Kasumi-1 (cell line): ENCODE data around the gene TRPT1.
"Not testable (repeated sequence)": the region's sequence is repeated elsewhere in the genome, so short reads cannot be mapped to it uniquely, and the experiment has no call there.

Experiments used
- DNase-seq, 2 experiments: peaks; one replicate each; lab custom pipeline; 2025; lab: John Stamatoyannopoulos, UW

TRPT1 gene

DNA sequence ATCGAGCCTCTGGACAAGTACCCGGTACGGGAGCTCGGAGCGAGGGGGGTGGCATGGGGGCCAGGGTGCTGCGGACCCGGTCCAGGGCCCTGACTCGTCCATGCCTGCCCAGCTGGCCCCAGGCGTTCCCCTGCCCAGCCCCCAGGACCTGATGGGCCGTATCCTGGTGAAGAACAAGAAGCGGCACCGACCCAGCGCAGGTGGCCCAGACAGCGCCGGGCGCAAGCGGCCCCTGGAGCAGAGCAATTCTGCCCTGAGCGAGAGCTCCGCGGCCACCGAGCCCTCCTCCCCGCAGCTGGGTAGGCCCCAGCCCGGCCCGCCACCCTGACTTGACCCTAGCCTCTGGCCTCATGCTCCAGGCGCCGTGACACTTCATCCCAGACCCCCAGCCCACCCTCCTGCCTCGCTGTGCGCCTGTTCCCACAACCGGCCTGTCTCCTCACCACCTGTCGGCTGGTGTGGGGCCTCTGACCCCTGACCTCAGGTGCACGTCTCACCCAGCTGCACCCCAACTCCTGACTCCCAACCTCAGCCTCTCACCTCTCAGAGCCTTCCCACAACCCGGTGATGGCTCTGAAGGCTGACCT is 33.1 kb upstream of the TRPT1 start:
- DNase-seq = no peak

DNA sequence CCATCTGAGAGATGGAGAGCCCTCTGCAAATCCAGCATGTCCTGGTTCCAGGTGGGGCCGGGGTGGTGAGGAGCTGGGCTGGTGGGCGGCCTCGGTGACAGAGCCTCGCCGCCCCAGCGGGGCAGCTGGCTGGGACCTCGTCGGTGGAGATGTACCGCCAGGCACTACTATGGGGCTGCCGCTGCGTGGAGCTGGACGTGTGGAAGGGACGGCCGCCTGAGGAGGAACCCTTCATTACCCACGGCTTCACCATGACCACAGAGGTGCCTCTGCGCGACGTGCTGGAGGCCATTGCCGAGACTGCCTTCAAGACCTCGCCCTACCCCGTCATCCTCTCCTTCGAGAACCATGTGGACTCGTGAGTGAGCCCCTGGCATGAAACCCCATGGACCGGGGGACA is 32.4 kb upstream of the TRPT1 start:
- DNase-seq = no peak

DNA sequence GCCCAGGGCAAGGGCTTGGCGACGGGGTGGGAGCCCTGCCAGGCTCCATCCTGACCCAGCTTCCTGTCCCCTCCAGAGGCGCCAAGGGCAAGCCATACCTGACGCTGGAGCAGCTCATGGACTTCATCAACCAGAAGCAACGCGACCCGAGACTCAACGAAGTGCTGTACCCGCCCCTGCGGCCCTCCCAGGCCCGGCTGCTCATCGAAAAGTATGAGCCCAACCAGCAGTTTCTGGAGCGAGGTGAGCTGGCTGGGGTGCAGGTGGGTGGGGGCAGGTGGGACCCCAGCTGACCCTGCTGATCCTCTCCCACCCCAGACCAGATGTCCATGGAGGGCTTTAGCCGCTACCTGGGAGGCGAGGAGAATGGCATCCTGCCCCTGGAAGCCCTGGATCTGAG is 30.3 kb upstream of the TRPT1 start:
- no peak for DNase-seq

DNA sequence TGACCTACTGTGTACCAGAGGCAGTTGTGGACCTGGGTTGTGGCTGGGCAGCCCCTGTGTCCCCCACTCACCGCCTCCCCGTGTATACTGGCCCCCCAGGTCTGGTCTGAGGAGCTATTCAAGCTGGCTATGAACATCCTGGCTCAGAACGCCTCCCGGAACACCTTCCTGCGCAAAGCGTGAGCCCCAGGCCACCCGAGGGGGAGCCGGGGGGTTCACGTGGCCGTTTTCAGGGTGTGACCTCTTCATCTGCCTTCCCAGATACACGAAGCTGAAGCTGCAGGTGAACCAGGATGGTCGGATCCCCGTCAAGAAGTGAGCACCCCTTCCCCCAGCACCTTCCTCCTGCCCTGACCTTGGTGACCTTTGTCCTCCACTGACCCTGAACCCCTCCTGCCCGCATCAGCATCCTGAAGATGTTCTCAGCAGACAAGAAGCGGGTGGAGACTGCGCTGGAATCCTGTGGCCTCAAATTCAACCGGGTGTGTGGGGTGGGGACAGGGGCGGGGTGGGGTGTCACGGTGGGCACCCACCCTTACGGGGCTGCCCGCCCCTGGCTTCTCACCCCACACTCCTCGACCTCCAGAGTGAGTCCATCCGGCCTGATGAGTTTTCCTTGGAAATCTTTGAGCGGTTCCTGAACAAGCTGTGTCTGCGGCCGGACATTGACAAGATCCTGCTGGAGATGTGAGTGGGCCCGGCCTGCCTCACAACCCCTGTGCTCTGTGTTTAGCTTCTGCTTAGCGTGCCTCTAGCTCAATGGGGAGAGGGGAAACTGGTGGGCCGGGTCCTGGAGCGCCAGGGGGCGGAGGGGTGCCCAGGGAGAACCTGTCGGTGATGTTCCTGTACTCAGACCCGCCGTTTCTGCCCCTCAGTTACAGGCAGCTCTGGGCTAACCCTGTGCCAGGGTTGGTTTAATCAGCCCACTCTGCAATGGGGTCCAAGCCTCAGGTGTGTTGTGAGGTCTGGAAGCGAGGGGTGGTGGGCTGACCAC is 29.4 kb upstream of the TRPT1 start:
- no peak for DNase-seq

DNA sequence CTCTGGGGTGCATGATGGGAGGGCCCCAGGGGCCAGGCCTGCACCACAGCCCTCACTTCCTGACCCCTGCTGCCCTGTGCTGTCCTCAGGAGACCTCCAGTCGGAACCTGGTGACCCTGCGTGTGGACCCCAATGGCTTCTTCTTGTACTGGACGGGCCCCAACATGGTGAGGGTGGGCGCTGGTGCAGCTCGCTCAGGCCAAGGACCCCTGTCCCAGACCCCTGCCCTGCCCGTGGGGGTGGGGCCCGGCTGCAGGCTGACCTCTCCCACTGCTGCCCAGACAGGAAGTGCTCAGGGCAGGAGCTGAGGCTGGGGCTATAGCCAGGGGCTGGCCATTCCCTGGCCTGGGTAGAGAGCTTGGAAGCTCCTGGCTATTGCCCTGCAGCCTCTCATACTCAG is 28.3 kb upstream of the TRPT1 start:
- no peak for DNase-seq

DNA sequence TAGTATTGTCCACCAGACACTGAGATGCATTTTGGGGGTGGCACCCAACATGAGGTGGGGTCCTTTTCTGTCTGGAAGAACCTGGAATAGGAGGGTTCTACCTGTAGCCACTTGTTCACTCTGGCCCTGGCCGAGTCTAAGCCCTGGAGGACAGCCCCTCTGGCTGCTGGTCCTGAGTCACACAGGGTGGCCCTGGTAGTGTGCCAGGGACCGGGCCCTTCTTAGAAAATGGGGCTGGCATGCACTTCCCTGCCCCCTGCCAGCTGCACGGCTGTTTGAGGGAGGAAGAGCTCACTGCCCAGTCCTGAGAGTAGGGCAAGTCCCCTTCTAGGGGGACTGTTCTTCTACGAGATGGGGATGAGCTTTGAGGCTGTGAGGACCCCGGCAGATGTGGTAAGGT is 27.5 kb upstream of the TRPT1 start:
- no peak for DNase-seq

DNA sequence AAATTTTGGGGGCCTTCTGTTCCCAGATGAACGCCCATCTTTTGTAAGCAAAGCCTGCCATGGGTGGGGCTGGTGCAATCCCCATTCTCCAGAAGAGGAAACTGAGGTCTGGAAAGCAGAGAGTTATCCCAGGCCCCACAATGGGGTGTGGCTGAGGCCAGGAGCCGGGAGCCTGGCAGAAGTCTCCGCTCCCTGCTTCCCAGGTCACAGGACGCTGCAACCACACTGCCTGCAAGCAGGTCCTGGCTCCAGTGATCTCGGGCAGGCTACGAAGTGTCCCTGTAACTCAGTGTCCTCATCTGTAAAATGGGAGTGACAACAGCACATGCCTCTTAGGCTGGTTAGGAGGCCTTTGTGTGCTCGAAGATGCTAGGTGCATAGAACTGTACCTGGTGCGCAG is 27.1 kb upstream of the TRPT1 start:
- no peak for DNase-seq

DNA sequence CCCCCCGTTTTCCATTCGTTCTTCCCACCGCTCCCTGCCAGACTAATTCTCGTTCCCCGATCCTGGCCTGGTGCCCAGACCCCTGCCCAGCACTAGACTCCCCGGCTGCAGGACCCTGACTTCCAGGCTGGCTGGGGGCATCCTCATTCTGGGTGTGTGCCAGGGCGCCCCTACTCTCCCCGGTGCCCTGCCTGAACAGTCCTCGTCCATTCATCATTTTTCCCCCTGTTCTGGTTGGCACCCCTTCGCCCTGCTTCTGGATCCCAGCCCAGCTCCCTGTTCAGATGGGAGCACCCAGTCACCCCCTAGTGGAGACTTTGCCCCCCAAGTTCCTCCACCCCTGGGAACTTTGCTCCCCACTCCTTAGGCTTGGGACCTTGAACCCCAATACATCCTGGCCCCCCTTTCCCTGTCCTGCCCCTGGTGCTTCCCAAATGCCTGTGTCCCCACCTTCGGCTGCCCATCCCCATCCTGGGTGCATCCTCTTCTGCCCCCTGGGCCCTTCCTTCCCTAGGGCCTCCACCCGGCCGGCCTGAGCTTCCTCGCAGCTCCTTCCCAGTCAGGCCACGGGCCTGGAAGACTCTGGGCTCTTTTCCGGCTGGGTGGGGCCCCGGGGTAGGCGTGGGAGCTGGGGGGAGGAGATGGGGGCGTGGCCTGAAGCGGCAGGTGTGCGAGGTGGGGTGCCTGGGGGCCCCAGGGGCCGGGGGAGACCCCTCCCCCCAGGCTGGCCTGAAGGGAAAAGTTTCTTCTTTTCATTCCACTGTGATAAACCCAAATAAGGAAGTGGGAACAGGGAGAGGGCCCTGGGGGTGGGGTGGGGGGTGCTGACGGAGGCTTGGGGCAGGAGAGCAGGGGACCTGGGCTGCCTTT is 26.3 kb upstream of the TRPT1 start:
- peak in 1 of 2 experiments; percentile 52 for DNase-seq

DNA sequence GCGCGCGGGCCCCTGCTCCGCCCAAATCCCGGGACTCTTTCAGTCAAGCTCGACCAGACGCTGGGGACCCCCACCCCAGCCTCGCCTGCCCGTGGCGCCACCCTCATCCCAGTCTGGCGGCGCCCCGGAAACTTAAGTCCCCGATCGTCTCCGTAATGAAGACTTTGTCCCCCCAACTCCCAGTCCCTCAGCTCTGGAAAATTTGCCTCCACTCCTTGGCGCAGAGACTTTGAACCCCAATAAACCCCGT is 25.7 kb upstream of the TRPT1 start:
- DNase-seq = peak in 1 of 2 experiments; percentile 48

DNA sequence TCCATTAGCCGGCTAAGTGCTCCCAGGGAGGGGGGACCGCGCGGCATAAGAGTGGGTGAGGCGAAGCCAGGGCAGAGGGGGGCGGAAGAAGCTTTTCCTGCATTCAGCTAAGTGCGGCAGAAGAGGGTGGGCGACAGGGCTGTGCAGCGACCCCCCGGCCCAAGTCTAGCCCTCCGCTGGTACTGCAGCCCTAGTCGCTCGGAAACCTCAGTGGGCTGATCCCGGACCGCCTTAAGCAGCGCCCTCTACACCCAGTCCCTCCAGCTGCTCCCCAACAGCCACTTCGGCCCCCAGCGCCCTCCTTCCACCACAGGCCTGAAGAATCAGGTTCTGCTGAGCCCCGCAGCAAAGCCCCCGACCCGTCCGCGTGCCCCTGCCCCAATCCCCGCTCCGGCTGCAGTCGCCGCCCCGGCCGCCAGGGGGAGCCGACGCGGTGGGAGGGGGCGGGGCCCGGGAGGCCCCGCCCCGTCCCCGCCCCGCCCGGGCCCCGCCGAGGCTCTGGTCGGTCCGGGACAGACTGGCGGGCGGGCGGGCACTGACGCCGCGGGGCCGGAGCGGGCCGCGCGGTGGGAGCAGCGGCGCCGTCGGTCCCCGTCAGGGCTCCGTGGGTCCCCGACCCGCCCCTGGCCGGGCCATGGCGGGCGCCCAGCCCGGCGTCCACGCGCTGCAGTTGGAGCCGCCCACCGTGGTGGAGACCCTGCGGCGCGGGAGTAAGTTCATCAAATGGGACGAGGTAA is 25.2 kb upstream of the TRPT1 start, which contains the start of gene PLCB3:
PLCB3 (plus strand) TSS at position 515 of the 737 bp plus-strand sequence; CDS start at position 635, 120 bp downstream.
- peak; percentile 50 to 51 for DNase-seq

DNA sequence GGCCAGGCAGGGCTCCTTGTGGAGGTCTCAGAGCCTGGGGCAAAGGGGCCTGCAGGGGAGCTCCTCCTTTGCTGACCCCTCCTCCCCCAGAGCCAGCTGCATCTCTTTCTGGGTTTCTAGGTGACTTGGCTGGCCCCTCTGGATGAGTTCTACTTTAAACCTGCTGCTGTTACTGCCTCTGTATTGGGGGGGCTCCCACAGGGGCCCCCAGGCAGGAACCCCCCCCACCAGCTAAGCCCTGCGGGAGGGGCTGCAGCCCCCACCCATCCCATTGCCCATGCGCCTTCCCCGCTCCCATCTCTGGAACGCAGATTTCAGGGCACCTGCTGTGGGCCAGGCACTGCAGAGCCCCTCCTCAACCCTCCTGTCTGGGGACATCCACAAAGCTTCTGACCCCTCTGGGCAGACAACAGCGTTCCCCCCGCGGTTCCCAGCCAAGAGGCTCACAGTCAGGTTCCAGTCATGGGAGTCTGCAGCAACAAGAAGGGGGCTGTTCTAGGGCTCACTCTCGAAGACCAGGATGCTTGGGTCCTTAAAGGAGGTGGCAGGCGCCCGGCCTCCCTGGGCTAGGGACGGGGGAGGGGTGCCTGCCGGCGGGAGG is 24.5 kb upstream of the TRPT1 start:
- DNase-seq = peak in 1 of 2 experiments; percentile 51

DNA sequence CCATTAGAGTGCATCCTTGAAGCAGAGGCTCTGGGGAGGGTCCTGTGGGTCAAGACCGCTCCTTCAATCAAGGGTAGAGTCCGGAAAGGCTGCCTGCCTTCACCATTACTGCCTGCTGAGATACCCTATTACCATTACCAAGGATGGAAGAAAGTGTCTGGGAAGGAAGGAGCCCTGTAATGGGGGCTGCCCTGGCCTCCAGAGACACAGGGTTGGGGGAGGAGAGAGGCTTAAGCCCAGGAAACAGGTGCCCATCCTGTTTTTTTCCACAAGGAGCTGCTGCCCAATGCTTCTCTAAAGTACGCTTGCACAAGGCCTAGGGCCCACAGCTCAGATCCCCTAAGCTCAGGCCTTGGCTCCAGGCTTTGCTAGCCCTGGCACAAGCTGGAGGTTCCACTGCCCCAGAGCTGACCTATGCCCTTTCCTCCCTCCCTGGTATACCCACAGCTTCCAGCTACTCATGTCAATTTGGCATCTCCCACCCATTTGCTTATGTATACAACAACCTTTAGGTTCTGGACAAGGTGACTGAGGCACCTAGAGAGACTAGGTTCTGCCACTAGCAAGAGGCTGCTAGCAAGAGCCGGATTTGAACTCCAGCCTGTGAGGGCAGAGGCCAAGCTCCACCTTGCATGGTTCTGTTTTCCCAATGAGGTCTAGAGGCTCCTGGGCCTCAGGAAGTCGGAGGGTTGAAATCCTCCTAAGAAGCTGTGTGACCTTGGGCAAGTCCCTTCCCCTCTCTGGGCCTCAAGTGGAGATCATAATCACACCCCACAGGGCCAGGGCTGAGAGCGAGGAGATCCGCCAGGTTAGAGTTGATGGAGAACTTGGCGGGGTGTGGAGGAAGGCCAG is 23.8 kb upstream of the TRPT1 start:
- peak; percentile 49 to 54 for DNase-seq

DNA sequence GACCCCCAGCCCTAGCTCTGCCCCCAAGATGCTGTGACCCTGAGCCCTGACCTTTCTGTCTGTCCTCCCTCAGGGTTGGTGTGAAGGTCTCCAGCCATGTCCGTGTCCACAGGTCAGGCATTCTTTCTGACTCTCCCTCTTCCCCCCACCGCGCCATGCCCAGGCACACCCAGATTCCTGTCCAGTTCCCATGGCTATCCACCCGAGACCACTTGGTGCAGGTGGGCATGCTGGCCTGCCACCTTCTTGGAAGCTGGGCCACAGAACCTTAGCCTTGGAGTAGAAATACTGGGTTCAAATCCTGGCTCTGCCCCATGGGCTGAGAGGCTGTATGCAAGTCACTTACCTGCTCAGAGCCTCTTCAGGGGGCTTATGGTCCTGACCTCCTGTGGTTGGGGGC is 23.1 kb upstream of the TRPT1 start:
- no peak for DNase-seq

DNA sequence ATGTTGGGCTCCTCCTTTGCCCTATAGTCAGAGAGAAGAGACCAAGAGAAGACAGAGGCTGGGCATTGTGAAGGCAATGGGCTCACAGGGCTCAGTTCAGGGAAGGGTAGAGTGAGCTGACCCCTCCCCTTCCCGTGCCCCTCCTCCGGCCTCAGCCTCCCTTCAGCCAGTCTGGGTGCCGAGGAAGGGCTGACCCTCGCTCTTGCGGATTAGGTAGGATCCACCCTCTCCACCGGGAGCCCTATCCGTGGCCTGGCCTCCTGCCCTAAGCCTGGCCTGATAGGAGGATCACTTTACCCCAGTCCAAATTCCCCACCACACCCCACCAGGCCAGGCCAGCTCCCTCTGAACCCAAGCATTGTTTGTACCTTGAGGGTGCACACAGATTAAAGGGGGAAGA is 22.6 kb upstream of the TRPT1 start:
- DNase-seq = no peak

DNA sequence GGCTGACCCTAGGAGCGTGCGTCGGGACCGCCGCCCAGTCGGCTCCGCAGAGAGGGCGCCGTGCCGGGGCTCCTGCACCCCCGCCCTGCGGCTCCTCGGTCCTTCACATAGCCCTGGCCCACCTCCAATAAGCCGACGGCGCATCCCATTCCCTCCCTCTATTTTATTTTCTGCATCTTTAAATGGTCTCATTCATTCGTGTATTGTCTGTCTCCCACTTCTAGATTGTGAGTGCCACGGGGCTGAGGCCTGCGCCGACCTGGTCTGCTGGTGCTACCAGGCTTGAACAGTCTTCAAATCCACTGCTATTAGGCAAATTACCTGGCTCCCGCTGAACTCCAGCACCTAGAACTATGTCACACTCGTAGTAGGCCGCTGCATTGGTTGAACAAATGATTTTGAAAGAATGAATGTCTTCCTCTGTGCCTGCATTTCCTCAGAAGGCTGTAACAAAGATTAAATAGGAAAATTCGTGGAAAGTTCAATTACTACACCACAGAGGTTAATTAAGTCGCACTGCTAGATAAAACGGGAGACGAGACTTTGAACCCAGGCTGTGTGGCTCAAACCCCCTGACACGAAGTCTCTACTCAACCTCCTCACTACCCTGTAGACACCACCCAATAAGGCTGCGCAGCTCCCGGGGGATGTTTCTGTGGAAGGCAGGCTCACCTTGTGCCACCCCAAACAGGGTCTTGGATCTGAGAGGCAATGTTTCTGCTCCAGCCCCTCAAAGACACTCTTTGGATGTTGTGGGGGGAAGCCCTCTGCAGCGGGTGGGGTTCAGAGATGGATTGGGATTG is 21.9 kb upstream of the TRPT1 start:
- no peak for DNase-seq

DNA sequence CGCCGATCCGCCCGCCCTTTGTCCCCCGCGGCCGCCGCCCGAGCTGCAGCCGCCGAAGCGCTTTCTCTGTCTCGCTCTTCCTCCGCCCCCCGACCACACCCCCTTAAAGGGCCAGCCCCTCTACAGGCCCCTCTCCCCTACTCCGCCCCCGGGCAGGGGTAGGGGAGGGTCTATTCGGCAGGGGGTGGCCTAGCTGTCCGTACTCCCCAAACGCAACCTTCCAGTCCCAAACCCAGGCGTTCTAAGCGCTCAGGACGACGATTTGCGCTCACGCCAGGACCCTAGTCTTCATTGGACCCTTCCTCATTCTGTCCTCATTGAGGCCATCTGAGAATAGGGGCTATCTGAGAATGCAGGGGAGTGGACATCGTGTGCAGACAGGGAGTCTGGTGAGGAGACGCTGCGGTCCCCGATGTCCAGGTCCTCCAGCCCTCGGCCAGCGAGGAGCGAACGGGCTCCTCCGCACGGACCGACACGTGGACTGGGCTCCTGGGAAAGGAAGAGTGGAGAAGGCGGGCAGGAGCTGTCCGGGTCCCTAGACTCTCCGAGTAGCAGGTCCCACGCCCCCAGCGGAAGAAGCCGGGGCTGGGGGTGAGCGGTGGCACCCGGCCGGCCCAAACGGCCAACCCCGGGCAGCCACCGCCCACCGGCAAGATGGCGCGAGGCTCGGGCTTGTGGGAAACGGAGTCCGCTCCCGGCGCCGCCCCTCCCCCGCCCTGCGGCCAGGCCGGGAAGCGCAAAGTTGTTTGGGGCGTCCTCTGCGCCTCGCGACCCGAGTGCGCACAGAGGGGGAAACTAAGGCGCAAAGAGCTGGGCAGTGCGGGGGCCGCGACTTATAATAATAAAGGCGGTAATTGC is 21.1 kb upstream of the TRPT1 start, which contains the start of gene PPP1R14B:
PPP1R14B (minus strand) TSS at position 73 of the 858 bp plus-strand sequence. CDS start 270 bp downstream, outside the sequence.
- DNase-seq = peak; percentile 79 to 82

DNA sequence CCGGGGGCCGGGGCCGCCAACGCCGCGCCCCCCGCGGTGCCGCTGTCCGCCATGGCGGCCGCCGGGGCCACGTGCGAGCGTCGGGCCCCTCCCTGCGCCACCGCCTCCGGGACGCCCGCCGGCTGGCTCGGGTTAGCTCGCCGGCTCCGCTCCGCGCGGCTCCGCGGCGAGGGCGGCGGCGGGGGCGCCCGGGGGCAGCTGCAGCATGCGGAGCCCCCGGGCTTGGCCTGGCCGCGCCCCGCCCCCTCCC is 20.6 kb upstream of the TRPT1 start:
- DNase-seq = not testable (repeated sequence)

DNA sequence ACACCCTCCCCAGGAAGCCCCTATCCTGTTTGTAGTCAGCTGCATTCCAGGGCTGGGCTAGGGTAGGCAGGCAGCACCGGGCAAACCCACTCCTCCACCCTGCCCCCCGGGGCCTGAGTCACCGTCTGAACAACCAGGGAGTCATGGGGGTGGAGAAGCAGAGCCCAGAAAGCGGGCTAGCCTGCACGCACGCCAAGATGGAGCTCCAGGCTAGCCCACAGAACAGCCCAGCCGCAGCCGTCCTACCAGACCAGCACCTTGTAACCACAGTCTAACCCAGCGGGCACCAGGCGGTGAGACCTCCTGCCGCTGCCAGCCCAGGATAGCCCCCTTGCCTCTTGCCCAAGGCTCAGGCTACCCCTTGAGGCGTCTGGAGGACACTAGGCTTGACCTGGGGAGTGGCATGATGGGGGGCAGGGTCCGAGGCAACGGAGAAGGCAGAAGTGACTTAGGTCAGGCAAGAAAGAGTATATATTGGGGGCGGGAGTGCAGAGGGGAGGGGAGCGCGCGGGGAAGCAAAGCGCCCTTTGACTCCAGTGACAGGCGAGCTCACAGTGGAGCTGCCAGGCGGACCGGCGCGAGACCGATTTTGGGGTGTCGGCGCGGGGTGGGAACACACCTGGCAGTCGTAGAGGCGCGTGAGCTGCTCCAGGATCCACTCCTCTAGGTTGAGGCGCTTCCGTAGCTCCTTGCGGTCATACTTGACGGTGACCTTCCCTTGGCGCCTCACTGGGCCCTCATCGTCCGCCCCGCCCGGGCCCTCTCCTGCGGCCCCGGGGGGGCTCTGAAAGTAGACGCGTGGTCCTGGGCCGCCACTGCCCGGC is 20.0 kb upstream of the TRPT1 start:
- peak; percentile 35 to 49 for DNase-seq
